ENCODE measurements around the gene GSDME.

- TF ChIP-seq ZNF24 (IDR thresholded peaks at IDR 0.05) (no peak), PKNOX1 (IDR thresholded peaks at IDR 0.05) (no peak), PAX5 (IDR thresholded peaks at IDR 0.05; ENCODE audit: borderline replicate concordance, low read depth, low read length) (no peak), HDAC2 (IDR thresholded peaks at IDR 0.05) (no peak), POLR2A (IDR thresholded peaks at IDR 0.05; ENCODE audit: low read depth, low read length) (no peak), CTCF (IDR thresholded peaks at IDR 0.05 in 2 of 3, conservative IDR thresholded peaks at IDR 0.05 in 1 of 3; ENCODE audit: control insufficient read depth in 2 of 3, extremely low read depth in 1 of 3, insufficient read depth in 1 of 3, low read depth in 3 of 3, low read length in 3 of 3) (no peak), ETV6 (conservative IDR thresholded peaks at IDR 0.05 in 1 of 2, IDR thresholded peaks at IDR 0.05 in 1 of 2; ENCODE audit: borderline replicate concordance in 1 of 2, low read depth in 1 of 2) (0 out of 4 replicates have a peak, but pooled peaks of 1 of the 2 experiments have one; percentile 23), PML (IDR thresholded peaks at IDR 0.05; ENCODE audit: low read length) (no peak), RFX5 (IDR thresholded peaks at IDR 0.05; ENCODE audit: low read depth, low read length) (no peak), EZH2 (IDR thresholded peaks at IDR 0.05; ENCODE audit: borderline replicate concordance, control insufficient read depth, low read depth, low read length) (no peak)
Observed at GRCh38 chr7:24793982-24794648, 36.9 kb upstream of the GSDME start.
